Effector CD4-positive, alpha-beta T cell (primary cell): ENCODE results near the gene PON3. TPM values are rescaled to one million over a fixed set of nuclear protein-coding genes. Genes with fewer than 3 reads are reported as not detected.

Experiments used
- DNase-seq: peaks from one replicate; pipeline ENCODE4 v3.0.0-alpha.2; 2020
- total RNA-seq: gene quantifications from one replicate; lab custom pipeline; 2026; lab: John Stamatoyannopoulos, UW

The PON3 gene
- not detected for total RNA-seq

GRCh38 chr7:95396136-95397032 is at the start of gene PON3:
TSS of gene PON3 (minus strand) at chr7:95396375. CDS start at chr7:95396350, 25 bp downstream.
- no peak for DNase-seq

GRCh38 chr7:95444796-95445195 is 48.6 kb upstream of the PON3 start:
- no peak for DNase-seq

GRCh38 chr7:95441042-95441823 is 45.1 kb upstream of the PON3 start:
- DNase-seq, result no peak

- no peak for DNase-seq
Observed at GRCh38 chr7:95440394-95441038, 44.3 kb upstream of the PON3 start.

- DNase-seq, result no peak
Observed at GRCh38 chr7:95436407-95436806, 40.2 kb upstream of the PON3 start.

GRCh38 chr7:95435422-95435780 is 39.2 kb upstream of the PON3 start:
- no peak for DNase-seq

GRCh38 chr7:95434557-95435421 is 38.6 kb upstream of the PON3 start, which contains the start of gene PON2:
TSS of gene PON2 (minus strand) at chr7:95435028. CDS start at chr7:95434951, 77 bp downstream.
- peak; percentile 7 for DNase-seq

- no peak for DNase-seq
Observed at GRCh38 chr7:95433952-95434556, 37.9 kb upstream of the PON3 start.

- DNase-seq, result no peak
Observed at GRCh38 chr7:95433129-95433528, 37.0 kb upstream of the PON3 start.

GRCh38 chr7:95432606-95433005 is 36.4 kb upstream of the PON3 start:
- DNase-seq, result no peak

GRCh38 chr7:95430864-95431263 is 34.7 kb upstream of the PON3 start:
- no peak for DNase-seq

- DNase-seq, result no peak
Observed at GRCh38 chr7:95429241-95429990, 33.2 kb upstream of the PON3 start.

GRCh38 chr7:95427914-95428516 is 31.8 kb upstream of the PON3 start:
- no peak for DNase-seq

GRCh38 chr7:95427166-95427565 is 31.0 kb upstream of the PON3 start:
- DNase-seq, result no peak

- DNase-seq, result no peak
Observed at GRCh38 chr7:95425694-95426093, 29.5 kb upstream of the PON3 start.

GRCh38 chr7:95424716-95425115 is 28.5 kb upstream of the PON3 start:
- DNase-seq, result no peak

- no peak for DNase-seq
Observed at GRCh38 chr7:95421847-95422444, 25.8 kb upstream of the PON3 start.

- DNase-seq, result no peak
Observed at GRCh38 chr7:95421000-95421846, 25.0 kb upstream of the PON3 start.

- DNase-seq, result no peak
Observed at GRCh38 chr7:95412075-95412474, 15.9 kb upstream of the PON3 start.
